GM21447 (cell line): ENCODE results near the gene IQSEC3.

Experiments used
- ATAC-seq: cut with Tn5 transposase; IDR thresholded peaks from one replicate; pipeline ENCODE4 v1.9.1; 2021; ENCODE audit not compliant: unreplicated experiment

Gene IQSEC3

DNA sequence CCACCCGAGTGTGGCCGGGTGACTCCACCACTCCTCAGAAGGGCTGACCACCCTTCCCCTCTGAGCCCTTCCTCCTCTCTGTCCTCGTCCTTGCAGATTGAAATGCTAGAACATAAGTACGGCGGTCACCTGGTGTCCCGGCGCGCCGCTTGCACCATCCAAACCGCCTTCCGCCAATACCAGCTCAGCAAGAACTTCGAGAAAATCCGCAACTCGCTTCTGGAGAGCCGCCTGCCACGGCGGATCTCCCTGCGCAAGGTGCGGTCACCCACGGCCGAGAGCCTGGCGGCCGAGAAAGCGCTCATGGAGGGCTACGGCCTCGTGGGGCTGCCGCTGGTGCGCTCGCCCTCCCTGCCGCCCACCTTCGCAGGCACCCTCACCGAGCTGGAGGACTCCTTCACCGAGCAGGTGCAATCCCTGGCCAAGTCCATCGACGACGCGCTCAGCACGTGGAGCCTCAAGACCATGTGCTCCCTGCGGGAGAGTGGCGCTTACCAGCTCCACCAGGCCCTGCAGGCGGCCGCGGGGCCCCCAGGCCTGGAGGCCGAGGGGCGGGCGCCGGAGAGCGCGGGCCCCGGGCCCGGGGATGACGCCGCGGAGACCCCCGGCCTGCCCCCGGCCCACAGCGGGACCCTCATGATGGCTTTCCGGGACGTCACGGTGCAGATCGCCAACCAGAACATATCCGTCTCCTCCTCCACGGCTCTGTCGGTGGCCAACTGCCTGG, 71.8 kb downstream of the IQSEC3 start:
- ATAC-seq: no peak

DNA sequence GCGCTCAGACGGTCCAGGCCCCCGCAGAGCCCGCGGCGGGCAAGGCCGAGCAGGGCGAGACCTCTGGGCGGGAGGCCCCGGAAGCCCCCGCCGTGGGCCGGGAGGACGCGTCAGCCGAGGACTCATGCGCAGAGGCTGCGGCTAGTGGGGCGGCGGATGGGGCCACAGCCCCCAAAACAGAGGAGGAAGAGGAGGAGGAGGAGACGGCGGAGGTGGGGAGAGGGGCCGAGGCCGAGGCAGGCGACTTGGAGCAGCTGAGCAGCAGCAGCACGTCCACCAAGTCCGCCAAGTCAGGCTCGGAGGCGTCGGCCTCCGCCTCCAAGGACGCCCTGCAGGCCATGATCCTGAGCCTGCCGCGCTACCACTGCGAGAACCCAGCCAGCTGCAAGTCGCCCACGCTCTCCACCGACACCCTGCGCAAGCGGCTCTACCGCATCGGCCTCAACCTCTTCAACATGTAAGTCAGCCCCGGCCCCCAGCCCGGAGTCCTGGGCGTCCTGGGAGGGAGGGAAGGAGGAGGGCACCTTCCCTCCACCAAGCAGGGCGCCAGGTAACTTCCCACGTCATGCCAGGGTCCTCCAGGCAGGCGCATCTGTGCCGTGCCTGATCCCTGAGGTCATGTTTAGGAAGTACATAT, 72.4 kb downstream of the IQSEC3 start:
- no peak for ATAC-seq

DNA sequence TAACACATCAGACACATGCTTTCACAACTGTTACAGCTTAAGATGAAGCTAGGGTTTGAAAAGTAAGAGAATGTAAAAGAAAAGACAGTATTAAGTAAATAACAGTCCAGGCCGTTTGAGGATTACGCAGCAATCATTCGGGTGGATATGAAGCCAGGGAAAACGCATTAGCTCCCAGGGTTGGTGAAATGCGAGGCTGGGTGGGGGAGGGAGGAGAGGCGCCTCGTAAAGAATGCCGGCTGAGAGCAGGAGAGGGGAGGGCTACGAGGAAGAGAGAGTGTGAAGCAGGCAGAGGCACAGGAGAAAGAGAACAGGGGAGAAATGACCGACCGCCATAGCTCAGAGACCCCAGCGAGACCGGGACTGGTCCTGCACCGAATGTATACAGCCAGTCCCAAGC, 73.0 kb downstream of the IQSEC3 start:
- no peak for ATAC-seq

DNA sequence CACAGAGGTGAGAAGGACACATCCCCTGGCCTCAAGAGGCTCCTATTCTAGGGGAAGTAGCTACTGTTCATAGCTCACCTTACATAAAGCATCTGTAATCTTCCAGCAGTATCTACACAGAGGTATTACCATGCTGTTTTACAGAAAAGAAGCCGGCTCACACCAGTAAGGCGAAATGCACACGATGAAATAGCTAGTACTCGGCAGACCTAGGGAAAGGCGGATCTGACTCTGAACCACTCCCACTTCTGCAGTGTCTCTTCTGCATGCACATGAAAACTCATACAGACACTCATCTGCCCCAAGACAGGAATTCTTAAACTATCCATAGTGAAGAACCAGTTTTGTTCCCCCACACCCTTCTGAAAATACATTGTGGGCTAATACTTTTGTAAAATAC, 73.6 kb downstream of the IQSEC3 start:
- ATAC-seq: no peak

DNA sequence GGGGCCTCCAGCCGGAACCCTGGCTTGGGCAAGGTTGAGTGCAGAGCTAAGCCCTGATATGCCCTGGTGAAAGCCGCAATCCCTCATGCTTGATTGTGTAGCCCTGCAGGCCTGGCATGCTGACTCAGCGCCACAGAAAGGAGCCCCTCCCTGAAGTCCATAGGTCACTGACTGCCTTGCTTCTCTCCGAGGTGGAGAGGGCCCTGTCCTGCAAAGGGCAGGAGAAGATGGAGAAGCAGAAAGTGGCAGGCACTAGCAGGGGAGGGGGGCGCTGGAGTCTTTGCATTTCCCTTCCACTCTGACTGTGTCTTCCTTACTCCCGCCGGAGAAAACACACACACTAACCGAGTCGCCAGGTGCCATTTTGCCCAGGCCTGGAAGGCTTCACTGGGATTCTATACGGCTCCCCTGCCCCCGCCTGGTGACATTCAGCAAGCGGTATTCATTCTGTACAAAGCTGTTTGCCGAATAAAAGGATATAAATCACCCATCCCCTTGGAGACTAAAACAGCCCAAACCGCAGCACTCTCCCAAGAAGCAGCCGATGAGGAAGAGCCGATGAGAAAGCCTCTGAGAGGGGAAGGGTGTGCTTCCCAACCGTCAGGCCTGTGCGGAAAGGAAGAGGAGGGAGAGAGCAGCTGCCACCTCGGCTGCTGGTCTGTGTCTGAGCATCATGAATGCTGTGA, 77.5 kb downstream of the IQSEC3 start:
- ATAC-seq: no peak

DNA sequence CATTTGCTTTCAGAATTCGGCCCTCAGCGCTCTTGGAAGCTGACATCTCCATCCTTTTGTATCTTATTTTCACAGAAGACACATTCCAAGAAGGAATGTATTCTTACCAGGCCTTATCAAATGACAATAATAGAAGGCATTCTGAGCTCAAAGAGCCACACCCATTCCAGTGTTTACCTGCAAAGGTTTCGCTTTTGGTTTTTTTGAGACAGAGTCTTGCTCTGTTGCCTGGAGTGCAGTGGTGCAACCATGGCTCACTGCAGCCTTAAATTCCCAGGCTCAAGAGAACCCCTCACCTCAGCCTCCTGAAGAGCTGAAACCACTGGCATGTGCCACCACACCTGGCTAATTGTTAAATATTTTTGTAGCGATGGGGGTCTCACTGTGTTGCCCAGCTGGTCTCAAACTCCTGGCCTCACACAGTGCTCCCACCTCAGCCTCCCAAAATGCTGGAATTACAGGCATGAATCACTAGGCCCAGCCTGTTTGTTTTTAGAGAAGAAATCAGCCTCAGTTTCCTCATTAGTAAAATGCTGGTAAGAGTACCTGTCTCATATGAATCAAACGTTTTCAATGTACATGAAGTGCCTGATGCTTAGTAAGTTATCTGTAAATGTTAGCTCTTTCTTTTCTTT, 78.2 kb downstream of the IQSEC3 start:
- ATAC-seq: no peak

DNA sequence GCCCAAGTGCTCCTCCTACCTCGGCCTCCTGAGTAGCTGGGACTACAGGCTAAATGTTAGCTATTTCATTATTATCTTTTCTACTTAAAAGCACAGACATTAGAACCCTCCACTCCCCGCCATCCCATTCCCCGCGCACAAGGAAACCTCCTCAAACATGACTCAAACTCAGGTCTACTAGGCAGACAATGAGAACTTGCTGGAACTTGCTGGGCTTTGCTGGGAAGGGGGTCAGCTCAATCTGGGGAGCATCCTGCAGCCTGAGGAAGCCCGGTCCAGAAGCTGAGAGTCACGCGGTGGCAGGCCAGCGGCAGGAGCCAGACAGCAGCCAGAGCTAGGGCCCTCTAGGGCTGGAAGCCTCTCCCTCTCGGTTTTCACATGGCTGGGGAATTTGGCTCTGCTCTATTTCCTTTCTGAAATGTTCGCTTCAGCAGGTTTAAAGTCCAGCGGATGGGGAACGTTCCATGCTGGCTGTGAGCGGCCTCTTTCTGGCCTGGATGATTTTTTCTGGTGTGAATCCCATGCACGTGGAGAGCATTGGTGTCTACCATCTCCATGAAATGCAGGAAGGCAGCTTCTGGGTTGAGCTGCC, 78.9 kb downstream of the IQSEC3 start:
- ATAC-seq: no peak

DNA sequence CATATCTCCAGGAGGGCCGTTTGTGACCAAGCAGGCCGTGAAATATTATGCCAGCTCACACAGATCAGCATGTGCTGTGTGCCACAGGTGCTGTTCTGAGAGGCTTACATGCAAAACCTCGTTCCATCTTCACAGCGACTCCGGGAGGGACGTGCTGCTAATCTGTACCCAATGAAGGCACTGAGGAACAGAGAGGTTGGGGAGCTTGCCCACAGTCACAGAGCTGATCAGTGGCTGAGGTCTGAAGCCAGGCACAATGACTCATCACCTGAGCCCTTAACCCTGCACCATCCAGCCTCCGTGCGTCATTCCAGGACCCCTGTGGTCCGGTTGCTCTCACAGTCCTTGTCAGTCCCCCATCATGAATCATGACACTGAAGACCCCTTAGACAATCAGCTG, 80.7 kb downstream of the IQSEC3 start:
- no peak for ATAC-seq

DNA sequence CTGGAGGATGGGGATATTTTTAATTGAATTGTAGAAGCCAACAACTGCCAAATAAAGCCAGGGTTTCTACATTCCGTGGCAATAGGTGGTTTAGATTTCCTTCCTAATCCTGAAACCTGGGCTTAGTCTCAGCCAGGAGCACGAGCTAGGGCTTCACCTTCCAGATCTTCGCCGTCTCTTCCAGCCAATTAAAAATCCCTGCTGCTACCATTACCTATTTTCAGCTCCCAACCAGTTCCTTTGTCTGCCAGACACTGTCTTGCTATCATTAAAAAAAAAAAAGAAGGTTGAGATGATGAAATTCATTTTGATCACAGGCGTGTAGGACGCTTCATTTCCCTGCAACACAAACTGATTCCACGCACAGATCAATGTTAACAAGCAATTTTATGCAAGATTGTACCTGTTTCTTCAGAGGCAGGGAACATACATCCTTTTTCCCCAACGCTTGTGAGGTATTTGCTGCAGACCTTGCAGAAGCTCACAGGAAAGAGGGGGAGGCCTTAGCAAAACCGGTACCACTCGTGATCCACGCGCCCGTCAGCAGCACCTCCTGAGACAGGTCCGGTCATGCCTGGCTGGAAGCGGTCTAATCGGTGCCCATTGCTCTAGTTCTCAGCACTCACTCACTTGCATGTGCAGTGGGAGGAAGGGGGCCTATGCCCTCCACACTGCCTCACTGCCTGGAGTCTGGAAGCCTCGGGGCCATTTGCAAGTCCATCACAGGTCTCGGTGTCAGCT, 82.3 kb downstream of the IQSEC3 start:
- ATAC-seq: no peak

DNA sequence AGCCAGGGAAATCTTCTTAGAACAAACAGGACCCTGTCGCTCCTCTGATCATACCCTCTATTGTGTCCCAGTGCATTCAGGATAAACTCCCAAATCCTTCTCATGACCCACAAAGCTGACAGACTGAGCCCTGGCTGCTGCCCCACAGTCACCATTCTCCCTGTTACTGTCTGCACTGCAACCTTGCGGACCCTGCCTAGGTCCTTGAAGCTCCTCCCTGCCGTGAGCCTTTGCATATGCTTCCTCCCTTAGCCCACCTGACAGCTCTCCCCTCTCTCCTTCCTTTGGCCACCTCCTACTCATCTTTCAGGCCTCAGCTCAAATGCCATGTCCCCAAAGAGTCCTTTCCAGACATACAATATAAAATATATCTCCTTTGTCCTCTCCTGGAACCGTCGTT, 85.0 kb downstream of the IQSEC3 start:
- no peak for ATAC-seq

DNA sequence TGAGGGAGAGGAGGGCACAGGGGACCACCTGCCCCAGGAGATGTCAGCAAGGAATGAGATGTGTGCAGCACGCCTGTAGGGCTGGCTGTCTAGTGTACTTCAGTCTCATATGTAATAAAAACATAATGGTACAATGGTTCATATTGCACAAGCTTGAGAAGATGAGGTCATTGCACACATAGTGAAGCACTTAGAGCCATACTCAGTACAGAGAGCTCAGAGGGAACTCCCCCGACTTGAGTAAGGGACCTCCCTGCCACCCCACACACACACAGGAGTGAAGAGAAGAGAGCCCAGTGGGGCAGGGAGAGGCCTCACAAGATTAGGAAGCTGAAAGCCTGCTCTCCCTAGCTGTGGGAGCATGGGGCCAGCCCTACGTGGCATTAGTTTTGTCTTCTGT, 85.9 kb downstream of the IQSEC3 start:
- no peak for ATAC-seq

DNA sequence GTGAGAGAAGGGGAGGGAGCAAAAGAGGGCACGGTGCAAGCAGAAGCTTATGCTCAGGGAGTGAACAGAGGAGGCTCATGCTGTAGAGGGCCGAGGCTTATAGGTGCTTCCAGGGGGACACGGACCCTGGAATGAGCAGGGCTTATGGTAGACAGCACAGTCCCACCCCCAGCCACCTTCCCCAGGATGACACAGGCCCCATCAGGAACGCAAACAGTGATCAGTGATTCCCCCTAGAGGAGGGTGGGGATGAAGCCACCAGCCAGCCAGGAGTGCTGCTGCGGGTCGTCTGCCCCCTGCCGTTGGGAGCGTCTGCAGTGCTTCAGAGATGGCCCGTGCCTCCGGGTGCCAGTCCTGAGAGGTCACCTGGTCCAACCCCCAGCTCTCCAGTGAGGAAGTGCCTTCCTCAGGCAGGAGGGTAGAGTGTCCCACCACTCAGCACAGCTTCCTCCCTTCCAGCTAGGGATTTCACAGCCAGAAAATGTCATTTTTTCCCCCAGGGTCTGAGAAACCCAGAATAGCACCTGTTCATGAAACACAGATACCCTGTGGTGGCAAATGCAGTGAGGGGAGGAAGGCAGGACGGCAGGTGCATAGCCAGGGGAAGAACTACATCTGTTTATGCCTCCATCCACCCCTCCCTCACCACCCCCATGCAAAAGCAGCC, 86.6 kb downstream of the IQSEC3 start:
- ATAC-seq: no peak

DNA sequence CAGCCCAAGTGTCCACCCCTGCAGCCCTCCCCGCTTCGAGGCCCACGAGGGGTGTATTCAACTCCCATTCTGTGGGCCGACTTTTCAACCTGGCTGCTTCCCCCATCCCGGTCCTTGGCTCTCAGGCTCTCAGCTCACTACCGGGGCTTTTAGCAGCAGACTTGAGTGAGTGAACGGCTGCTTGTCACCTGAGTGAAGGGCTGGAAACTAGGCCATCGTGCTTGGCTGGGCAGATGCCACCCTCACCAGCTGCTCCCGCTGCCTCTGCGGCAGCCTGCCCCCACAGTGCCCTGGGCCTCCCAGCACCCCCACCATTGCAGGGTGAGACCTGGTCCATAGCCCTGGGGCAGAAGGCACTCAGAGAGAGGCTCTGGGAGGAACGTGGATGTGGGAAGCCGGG, 87.5 kb downstream of the IQSEC3 start:
- no peak for ATAC-seq

DNA sequence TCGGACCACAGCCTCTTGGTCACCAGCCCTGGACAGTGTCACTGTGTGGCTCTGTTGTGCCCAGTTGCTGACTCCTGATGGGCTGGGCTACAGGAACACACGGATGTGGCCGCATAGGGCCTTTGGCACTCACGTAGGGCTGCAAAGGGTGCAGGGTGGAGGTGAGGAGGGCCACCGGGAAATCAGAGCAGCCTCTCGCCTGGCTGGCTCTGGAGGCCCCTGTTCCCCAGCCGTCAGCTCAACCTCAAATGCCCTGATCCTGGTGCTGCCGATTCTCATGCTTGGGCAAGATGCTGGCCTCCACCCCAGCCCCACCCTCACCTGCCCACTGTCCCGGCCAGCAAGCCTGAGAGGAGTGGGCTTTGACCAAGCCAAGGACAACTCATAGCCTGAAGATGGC, 88.4 kb downstream of the IQSEC3 start:
- ATAC-seq: no peak

DNA sequence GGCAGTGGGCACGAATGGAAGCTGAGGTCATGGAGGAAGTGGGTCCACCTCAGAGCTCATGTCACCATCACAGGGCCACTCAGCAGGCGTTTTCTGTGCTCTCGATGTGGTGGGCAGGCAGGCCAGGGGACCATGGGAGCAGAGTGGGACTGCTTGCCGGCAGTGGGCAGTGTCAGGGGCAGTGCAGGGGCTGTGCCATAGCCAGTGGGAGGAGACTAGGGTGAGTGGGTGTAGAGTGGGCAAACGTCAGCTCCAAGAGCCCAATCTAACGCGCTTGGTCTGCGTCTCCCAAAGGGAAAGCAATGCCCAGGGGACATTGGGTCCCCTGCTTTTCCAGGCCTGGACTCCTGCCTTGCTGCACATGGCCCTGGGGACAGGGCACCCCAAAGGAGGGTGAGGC, 89.1 kb downstream of the IQSEC3 start:
- no peak for ATAC-seq

DNA sequence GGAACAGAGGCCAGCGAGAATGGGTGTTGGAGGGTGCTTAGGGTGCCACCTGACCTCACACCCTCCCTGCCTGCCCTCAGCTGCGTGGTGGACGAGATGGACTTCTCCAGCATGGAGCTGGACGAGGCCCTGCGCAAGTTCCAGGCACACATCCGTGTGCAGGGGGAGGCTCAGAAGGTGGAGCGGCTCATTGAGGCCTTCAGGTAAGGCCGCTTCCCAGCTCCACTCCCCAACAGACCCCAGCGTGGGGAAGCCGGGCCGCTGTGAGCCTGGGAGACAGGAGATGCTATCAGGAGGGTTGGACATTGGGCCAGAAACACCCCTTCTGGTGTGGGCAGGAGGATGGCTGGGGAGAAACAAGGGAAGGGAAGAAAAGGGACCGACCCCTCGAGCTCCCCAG, 90.4 kb downstream of the IQSEC3 start:
- no peak for ATAC-seq

DNA sequence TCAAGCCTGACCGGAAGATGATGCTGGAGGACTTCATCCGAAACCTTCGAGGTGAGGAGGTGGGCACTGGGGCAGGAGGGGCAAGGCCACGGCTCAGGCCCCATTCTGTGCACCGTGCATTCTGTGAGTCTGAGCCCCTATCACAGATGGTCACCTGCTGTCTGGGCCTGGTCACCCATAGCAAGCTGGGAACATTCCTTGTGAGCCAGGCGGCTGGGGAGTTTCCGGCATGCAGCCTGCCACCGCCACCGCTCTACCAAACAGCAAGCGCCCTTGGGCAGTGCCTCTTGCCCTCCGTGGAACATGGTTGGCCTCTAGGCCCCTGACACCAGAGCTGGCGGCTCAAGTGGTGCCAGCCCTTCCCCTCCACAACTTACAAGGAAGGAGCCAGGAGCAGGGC, 91.1 kb downstream of the IQSEC3 start:
- ATAC-seq: no peak

DNA sequence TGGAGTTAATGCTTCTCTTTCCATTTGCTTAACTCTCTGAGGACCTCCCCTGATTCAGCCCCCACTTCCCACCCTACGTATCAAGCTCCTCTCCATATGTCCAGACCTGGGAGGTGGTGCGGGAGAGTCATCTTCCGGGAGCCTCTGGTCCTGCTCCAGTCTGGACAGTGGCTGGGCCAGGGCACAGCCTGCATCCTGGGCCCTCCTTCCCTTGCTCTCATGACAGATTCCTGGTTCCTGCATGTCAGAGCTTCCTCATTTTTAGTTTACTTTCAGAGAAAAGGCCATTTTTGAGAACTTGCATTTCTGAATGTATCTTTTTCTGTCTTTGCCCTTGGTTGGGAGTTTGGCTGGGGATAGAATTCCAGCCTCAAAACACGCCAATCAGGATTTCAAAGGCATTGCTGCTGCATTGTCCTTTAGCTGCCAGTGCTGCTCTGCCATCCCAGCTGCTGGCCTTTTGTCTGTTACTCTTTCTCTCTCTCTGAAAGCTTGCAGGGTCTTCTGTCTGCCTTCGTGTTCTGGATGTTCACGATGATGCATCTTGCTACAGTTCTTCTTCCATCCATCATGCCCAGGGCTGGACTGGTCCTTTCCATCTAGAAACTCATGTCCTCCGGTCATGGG, 92.7 kb downstream of the IQSEC3 start:
- no peak for ATAC-seq

DNA sequence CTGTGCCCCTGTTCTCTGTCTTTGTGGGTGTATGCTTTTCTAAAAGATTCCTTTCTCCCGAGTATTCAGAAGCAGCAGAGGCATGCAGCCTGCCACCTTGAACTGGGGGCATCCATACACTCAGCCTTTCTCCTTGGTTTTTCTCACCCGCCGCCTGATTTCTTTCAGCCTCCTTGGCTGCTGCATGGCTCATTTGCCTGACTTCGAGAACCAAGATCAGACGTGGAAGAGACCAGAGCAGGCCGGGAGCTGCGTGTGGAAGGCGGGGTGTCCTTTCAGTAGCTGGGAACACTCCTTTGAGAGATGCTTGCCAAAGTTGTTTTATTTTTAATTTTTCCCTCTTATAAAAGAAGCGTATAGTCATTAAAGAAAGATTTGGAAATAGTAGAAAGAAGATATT, 94.3 kb downstream of the IQSEC3 start:
- ATAC-seq: no peak

DNA sequence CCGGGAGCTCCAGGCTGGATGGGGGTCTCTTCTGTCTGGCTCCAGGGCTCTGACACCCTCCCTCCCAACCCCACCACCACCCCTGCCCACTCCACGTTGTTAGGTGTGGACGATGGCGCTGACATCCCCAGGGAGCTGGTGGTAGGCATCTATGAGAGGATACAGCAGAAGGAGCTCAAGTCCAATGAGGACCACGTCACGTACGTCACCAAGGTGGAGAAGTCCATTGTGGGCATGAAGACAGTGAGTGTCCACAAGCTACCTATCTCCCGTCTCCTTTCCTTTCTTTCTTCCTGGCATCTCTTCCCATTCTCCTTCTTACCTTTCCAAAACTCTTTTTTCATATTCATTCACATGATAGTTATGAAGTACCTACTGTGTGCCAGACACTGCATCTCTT, 95.3 kb downstream of the IQSEC3 start:
- no peak for ATAC-seq
